Stomach (tissue), 9 donors: ENCODE measurements around the gene HAL. TPM values are rescaled to one million over a fixed set of nuclear protein-coding genes. Genes with fewer than 3 reads are reported as not detected.

Experiments used
- DNase-seq, 2 donors: peaks; one replicate each; pipeline versions ENCODE4 v3.0.0 to v3.0.0-alpha.2; 2013 to 2019
- H3K27ac ChIP-seq, 5 donors: fragments of 200-600 bp in 4 of 5; sonication (generic) in 4 of 5; one replicate each; pipeline ENCODE4 v1.5.1; 2013 to 2019; ENCODE audit warnings: mild to moderate bottlenecking in 1 of 5, moderate library complexity in 1 of 5
- H3K27me3 ChIP-seq, 3 donors: fragments of 200-600 bp; sonication (generic); one replicate each; pipeline ENCODE4 v1.5.1; 2017 to 2019; ENCODE audit warnings: mixed run types in 1 of 3
- H3K36me3 ChIP-seq, 4 donors: fragments of 200-600 bp; sonication (generic); 1 replicate in 3 of 4; 2 replicates in 1 of 4; pipeline ENCODE4 v1.5.1; 2016 to 2019
- H3K4me1 ChIP-seq, 4 donors: fragments of 200-600 bp; sonication (generic); one replicate each; pipeline ENCODE4 v1.5.1; 2016 to 2019
- H3K4me3 ChIP-seq, 4 donors: fragments of 200-600 bp; sonication (generic) in 3 of 4; one replicate each; pipeline ENCODE4 v1.5.1; 2016 to 2019; ENCODE audit warnings: mild to moderate bottlenecking in 1 of 4
- H3K9me3 ChIP-seq, 4 donors: fragments of 200-600 bp; sonication (generic); one replicate each; pipeline ENCODE4 v1.5.1; 2016 to 2019
- CTCF ChIP-seq, 7 experiments: fragments of 450-650 bp in 4 of 7; fragments of 200-600 bp in 3 of 7; sonication (generic) in 3 of 7; IDR thresholded peaks; one replicate each; pipeline ENCODE4 v1.5.1; 2016 to 2019; ENCODE audit warnings: antibody characterized with exemption in 7 of 7, control low read depth in 2 of 7, mild to moderate bottlenecking in 1 of 7
- EP300 ChIP-seq: sonication (generic); formaldehyde crosslinking; IDR thresholded peaks from one replicate; pipeline ENCODE4 v1.6.1; 2017; ENCODE audit warnings: antibody characterized with exemption
- POLR2A ChIP-seq, 4 donors: fragments of 450-650 bp; IDR thresholded peaks; one replicate each; pipeline ENCODE4 v1.6.1; 2016; ENCODE audit warnings: antibody characterized with exemption in 4 of 4, control low read depth in 2 of 4, mild to moderate bottlenecking in 1 of 4, moderate library complexity in 1 of 4
- POLR2AphosphoS5 ChIP-seq, 3 donors: sonication (generic); formaldehyde crosslinking; IDR thresholded peaks; one replicate each; pipeline ENCODE4 v1.6.1; 2016; ENCODE audit warnings: antibody characterized with exemption in 3 of 3
- WGBS, 5 donors: extraction: QIAGEN DNeasy Blood & Tissue Kit in 3 of 5; methylation state at CpG; one replicate each; pipeline versions ENCODE4 v1.1.5 to v1.1.7; 2013 to 2018; 5-methylcytosine and 5-hydroxymethylcytosine counted together
- intact Hi-C: fragments of 100-400 bp; cut with DNase I; formaldehyde crosslinking; loops from one replicate; pipeline ENCODE4 v1.15.1; 2023; ENCODE audit warnings: low total_unique reads
- polyA plus RNA-seq, 3 donors: library from polyadenylated mRNA; stranded (reverse); fragments of 200-250 nt; gene quantifications; one replicate each; pipeline ENCODE4 v1.2.3, GENCODE V29; 2013
- total RNA-seq, 5 donors: library from RNA; depleted of rRNA; stranded (reverse); fragments of >200 nt; gene quantifications; one replicate each; pipeline versions ENCODE4 v1.1.0 to v1.2.3, GENCODE V29; 2014 to 2016
- donor health status: healthy with polysubstance abuse.
- donor health status: Bipolar disorder and iron deficiency.
- donor health status: healthy.

HAL gene
- total and polyA plus RNA-seq, 8 donors: 0.23 to 85.8 (median 1.8) TPM; not detected in 4

- peaks cover 6 to 48% (median 34%) of the 10 kb centered on the region in 4 donors for H3K36me3 ChIP-seq
- H3K27me3 ChIP-seq: no peaks in the 10 kb centered on the region
- no peaks in the 10 kb centered on the region for H3K9me3 ChIP-seq
- no peak for TF ChIP-seq POLR2A (IDR thresholded peaks at IDR 0.05)
- TF ChIP-seq CTCF (IDR thresholded peaks at IDR 0.05): no peak
- TF ChIP-seq POLR2AphosphoS5 (IDR thresholded peaks at IDR 0.05): no peak
- TF ChIP-seq EP300: no peak
- peaks cover 0 to 15% (median 3%) of the 10 kb centered on the region in 4 donors for H3K4me1 ChIP-seq
- WGBS, 5 donors: 64 to 81% (median 76%) methylated on average over 5 of the region's 5 CpGs
- H3K4me3 ChIP-seq: no peak overlapping the region
- H3K27ac ChIP-seq: no peak overlapping the region
- intact Hi-C loops: no loop called here
- DNase-seq: no peak
These were observed 1.9 kb upstream of the HAL start for GRCh38 chr12:95997911-95998510.

- peaks cover 3 to 40% (median 27%) of the 10 kb centered on the region in 4 donors for H3K36me3 ChIP-seq
- H3K4me3 ChIP-seq: no peak overlapping the region
- H3K4me1 ChIP-seq: peaks cover 0 to 15% (median 3%) of the 10 kb centered on the region in 4 donors
- no peaks in the 10 kb centered on the region for H3K27me3 ChIP-seq
- H3K27ac ChIP-seq: no peak overlapping the region
- WGBS, 5 donors: 87 to 94% (median 92%) methylated on average over 3 of the region's 3 CpGs
- TF ChIP-seq EP300 (no peak), POLR2AphosphoS5 (IDR thresholded peaks at IDR 0.05) (no peak), POLR2A (IDR thresholded peaks at IDR 0.05) (no peak), CTCF (IDR thresholded peaks at IDR 0.05) (no peak)
- H3K9me3 ChIP-seq: no peaks in the 10 kb centered on the region
- intact Hi-C loops: no loop called here
- no peak for DNase-seq
These were observed 1.1 kb upstream of the HAL start for GRCh38 chr12:95997276-95997675.

- peaks cover 0 to 15% (median 3%) of the 10 kb centered on the region in 4 donors for H3K4me1 ChIP-seq
- peak overlapping the region in 1 of 4 donors; percentile 12 for H3K4me3 ChIP-seq
- no peak for TF ChIP-seq POLR2AphosphoS5 (IDR thresholded peaks at IDR 0.05)
- TF ChIP-seq EP300: no peak
- no peak for TF ChIP-seq POLR2A (IDR thresholded peaks at IDR 0.05)
- no peak for TF ChIP-seq CTCF (IDR thresholded peaks at IDR 0.05)
- peak overlapping the region in 2 of 5 donors; percentile 47 to 64 for H3K27ac ChIP-seq
- H3K36me3 ChIP-seq: peaks cover 0 to 23% (median 10%) of the 10 kb centered on the region in 4 donors
- intact Hi-C loops: no loop called here
- DNase-seq: no peak
- H3K9me3 ChIP-seq: no peaks in the 10 kb centered on the region
- no peaks in the 10 kb centered on the region for H3K27me3 ChIP-seq
- WGBS, 5 donors: 86 to 93% (median 90%) methylated on average over 29 of the region's 29 CpGs
These were observed 709 bp downstream of the HAL start for GRCh38 chr12:95995238-95996031.

- no peaks in the 10 kb centered on the region for H3K9me3 ChIP-seq
- 66 to 94% (median 83%) methylated on average over 5 of the region's 5 CpGs for WGBS, 5 donors
- intact Hi-C loops: no loop called here
These were observed 1.7 kb downstream of the HAL start for GRCh38 chr12:95994476-95994875.

More at GRCh38 chr12:95994476-95994875, 1.7 kb downstream of the HAL start:
- Histone ChIP-seq H3K4me3 (peak overlapping the region in 1 of 4 donors; percentile 12), H3K27ac (no peak overlapping the region), H3K4me1 (peaks cover 0 to 15% (median 3%) of the 10 kb centered on the region in 4 donors), H3K27me3 (no peaks in the 10 kb centered on the region), H3K36me3 (peaks cover 0 to 14% (median 2%) of the 10 kb centered on the region in 4 donors)
- TF ChIP-seq EP300 (no peak), POLR2A (IDR thresholded peaks at IDR 0.05) (no peak), CTCF (IDR thresholded peaks at IDR 0.05) (no peak), POLR2AphosphoS5 (IDR thresholded peaks at IDR 0.05) (no peak)
- DNase-seq: no peak
